ENCODE data around the gene OSBPL10.

GRCh38 chr3:31624083-31624709 lies 356.9 kb downstream of the OSBPL10 start:
- TF ChIP-seq JUN (IDR thresholded peaks at IDR 0.05; ENCODE audit: low read depth, low read length) (no peak), ZNF274 (IDR thresholded peaks at IDR 0.05; ENCODE audit: borderline replicate concordance, extremely low read depth, low read length) (no peak), CTCF (IDR thresholded peaks at IDR 0.05; ENCODE audit: control extremely low read depth in 1 of 3, insufficient read depth in 1 of 3, low read depth in 1 of 3, low read length in 3 of 3) (no peak), GABPA (IDR thresholded peaks at IDR 0.05; ENCODE audit: borderline replicate concordance, insufficient read depth, low read length) (no peak)
